A673 (cell line): ENCODE results near the gene HIP1R. TPM values are rescaled to one million over a fixed set of nuclear protein-coding genes. Genes with fewer than 3 reads are reported as not detected.

Experiments
- BruUV-seq: library from RNA; stranded (reverse); fragments of 400-500 nt; replicated peaks from 2 replicates; lab custom pipeline; 2021; lab: Mats Ljungman, UMichigan
- CTCF ChIA-PET: fragments of 300-600 bp; sonication (Branson Sonifier 250); formaldehyde crosslinking; loops from one replicate; lab custom pipeline; 2022; ENCODE audit warnings: antibody characterized with exemption; lab: Charles Lee
- POLR2A ChIA-PET: fragments of 300-600 bp; sonication (Branson Sonifier 250); formaldehyde crosslinking; loops from one replicate; lab custom pipeline; 2022; ENCODE audit warnings: antibody characterized with exemption; ENCODE audit not compliant: low non-redundant PET; lab: Charles Lee
- DNase-seq: peaks from one replicate; pipeline ENCODE4 v3.0.0-alpha.2; 2015; ENCODE audit warnings: low spot score
- H3K27ac ChIP-seq: fragments of 200-600 bp; sonication (generic); 2 replicates; pipeline ENCODE4 v1.5.1; 2016; ENCODE audit warnings: mixed run types, low read depth, mild to moderate bottlenecking, mixed read lengths, antibody characterized with exemption, low read length; ENCODE audit not compliant: poor library complexity, severe bottlenecking
- H3K27me3 ChIP-seq: fragments of 200-600 bp; sonication (generic); replicated peaks from 2 replicates; pipeline ENCODE4 v1.6.1; 2017; ENCODE audit warnings: mixed run types, low read depth, mild to moderate bottlenecking, mixed read lengths, antibody characterized with exemption, low read length; ENCODE audit not compliant: insufficient read depth, poor library complexity
- H3K36me3 ChIP-seq: fragments of 200-600 bp; sonication (generic); 2 replicates; pipeline ENCODE4 v1.6.1; 2016; ENCODE audit warnings: mixed run types, mild to moderate bottlenecking, mixed read lengths, antibody characterized with exemption, low read length; ENCODE audit not compliant: insufficient read depth, poor library complexity, severe bottlenecking
- H3K4me1 ChIP-seq: fragments of 200-600 bp; sonication (generic); 2 replicates; pipeline ENCODE4 v1.6.1; 2017; ENCODE audit warnings: mixed run types, mild to moderate bottlenecking, mixed read lengths, antibody characterized with exemption, low read length; ENCODE audit not compliant: insufficient read depth, poor library complexity, severe bottlenecking
- H3K4me3 ChIP-seq: fragments of 200-600 bp; sonication (generic); 2 replicates; pipeline ENCODE4 v1.5.1; 2016; ENCODE audit warnings: low read depth, mixed run types, mild to moderate bottlenecking, mixed read lengths, low read length; ENCODE audit not compliant: poor library complexity, severe bottlenecking
- H3K9me3 ChIP-seq: fragments of 200-600 bp; sonication (generic); 2 replicates; pipeline ENCODE4 v1.6.1; 2016; ENCODE audit warnings: mixed run types, low read depth, mild to moderate bottlenecking, mixed read lengths, antibody characterized with exemption, low read length; ENCODE audit not compliant: poor library complexity, severe bottlenecking
- EZH2 ChIP-seq: fragments of 200-600 bp; sonication (generic); IDR thresholded peaks from 2 replicates; pipeline ENCODE4 v1.6.1; 2017; ENCODE audit warnings: borderline replicate concordance, low read depth, mild to moderate bottlenecking, mixed read lengths, antibody characterized with exemption, low read length; ENCODE audit not compliant: poor library complexity, severe bottlenecking
- intact Hi-C: fragments of 100-400 bp; cut with micrococcal nuclease; formaldehyde crosslinking; loops from one replicate; pipeline ENCODE4 v1.10.0; 2022; ENCODE audit not compliant: unreplicated experiment
- total RNA-seq: library from RNA; stranded (reverse); gene quantifications from 2 replicates; pipeline ENCODE4 v1.2.3, GENCODE V29; 2021
- TF ChIP-seq, protein P1 (sequence below): fragments of 300-800, 200-600 bp; sonication (generic); conservative IDR thresholded peaks from 2 replicates; pipeline ENCODE4 v1.5.1; 2017; ENCODE audit warnings: low read depth, mild to moderate bottlenecking, antibody characterized with exemption, low read length, moderate library complexity, mixed read lengths

Gene HIP1R
- total RNA-seq, 1 experiment from 2014 or later: 30.4 TPM

DNA sequence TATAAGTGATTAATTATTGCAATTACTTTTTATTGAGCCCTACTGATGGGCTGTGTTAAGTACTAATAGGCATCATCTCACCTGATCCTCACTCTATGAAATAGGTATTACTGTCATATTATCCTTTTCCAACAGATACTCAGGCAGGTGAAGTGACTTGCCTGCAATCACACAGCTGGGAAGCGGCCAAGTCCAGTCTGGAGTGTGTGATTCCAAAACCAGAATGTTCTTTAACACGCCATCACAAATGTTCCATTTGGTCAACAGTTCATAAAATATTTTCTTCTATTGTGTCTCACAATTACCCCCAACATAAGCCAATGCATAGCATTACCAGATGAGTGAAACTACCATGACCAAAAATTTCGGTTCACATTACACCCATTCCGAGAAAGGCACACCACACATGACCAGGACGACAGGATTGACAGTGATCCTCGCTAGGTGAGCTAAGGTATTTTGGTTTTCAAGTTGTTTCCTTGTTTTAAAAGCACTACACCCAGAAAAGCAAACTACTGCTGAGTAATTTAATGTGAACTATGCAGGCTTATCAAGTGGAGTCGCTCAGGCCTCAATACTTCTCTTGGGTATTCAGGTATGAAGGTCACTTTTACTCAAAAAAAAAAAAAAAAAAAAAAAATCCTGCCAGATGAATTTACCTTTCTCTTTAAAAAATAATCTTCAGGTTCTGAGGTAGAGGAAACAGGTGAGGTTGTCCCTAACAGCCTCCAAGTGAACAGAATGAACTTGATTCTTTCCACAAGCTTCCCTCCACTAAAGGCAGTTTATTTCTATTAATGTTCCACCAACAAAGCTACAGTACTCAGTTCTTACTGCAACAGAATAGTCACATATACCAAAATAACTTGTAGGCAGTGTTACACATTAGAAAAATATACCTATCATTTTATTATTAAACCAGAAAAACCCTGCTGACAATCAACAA lies 58.2 kb downstream of the HIP1R start:
- H3K9me3 ChIP-seq: no peaks in the 10 kb centered on the region
- CTCF ChIA-PET: interaction anchor here (0.6 kb wide), 1 partner anchor 55 kb away, joined by 13 read pairs; no protein-coding TSS in a partner anchor
- TF ChIP-seq, protein P1, sequence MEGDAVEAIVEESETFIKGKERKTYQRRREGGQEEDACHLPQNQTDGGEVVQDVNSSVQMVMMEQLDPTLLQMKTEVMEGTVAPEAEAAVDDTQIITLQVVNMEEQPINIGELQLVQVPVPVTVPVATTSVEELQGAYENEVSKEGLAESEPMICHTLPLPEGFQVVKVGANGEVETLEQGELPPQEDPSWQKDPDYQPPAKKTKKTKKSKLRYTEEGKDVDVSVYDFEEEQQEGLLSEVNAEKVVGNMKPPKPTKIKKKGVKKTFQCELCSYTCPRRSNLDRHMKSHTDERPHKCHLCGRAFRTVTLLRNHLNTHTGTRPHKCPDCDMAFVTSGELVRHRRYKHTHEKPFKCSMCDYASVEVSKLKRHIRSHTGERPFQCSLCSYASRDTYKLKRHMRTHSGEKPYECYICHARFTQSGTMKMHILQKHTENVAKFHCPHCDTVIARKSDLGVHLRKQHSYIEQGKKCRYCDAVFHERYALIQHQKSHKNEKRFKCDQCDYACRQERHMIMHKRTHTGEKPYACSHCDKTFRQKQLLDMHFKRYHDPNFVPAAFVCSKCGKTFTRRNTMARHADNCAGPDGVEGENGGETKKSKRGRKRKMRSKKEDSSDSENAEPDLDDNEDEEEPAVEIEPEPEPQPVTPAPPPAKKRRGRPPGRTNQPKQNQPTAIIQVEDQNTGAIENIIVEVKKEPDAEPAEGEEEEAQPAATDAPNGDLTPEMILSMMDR: no peak
- no peak for TF ChIP-seq EZH2
- peaks cover 45% of the 10 kb centered on the region for H3K4me1 ChIP-seq
- intact Hi-C loops: no loop called here
- BruUV-seq: TSS peak; percentile 23
- DNase-seq: no peak
- H3K4me3 ChIP-seq: peak overlapping the region; percentile 72
- peak overlapping the region; percentile 93 for H3K27ac ChIP-seq
- no peaks in the 10 kb centered on the region for H3K27me3 ChIP-seq
- H3K36me3 ChIP-seq: no peaks in the 10 kb centered on the region
- POLR2A ChIA-PET: interaction anchor here (0.7 kb wide), 1 partner anchor 804 kb away, joined by 3 read pairs; no protein-coding TSS in a partner anchor

DNA sequence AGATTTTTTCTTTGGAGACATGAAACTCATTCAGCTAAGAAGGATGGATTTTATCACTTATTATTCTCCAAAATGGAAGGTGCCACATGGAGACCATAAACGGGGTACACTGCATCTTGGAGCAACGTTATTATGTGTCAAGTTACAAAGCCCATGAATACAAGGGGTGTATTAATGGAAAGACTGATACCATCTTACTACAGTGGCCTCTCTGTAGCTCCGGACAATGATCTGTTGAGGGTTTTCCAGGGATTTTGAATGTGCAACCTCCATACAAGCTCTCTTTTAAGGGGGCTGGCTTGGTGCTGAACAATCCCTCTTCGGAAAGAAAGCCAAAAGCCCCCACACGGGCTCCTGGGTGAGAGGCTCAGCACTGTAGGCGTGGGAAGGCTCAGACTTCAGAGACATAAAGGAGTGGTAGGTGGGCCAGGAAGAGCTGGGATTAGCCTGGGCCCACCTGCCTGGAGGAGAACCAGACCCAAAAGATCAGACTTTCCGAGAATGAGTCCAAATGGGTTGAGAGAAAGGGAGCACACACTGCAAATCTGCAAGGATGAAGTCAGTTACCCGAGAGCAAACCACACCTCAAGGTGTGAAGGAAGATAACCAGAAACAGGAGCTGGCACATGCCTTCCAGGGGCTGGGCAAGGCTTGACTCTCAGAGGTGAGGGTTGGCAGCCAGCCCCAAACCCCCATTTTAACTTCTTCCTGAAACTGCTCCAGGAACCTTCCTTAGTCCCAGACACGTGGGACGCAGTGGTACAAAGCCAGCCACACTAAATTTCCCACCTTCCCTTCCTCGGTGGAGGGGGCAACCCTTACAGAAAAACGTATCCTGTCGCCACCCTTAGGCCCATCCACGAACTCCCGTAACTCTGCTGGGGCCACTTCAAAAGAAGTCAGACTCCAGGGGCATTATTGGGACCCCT lies 59.2 kb downstream of the HIP1R start:
- intact Hi-C loops: no loop called here
- peak overlapping the region; percentile 72 for H3K4me3 ChIP-seq
- H3K4me1 ChIP-seq: peaks cover 38% of the 10 kb centered on the region
- no peaks in the 10 kb centered on the region for H3K36me3 ChIP-seq
- TF ChIP-seq EZH2: no peak
- TF ChIP-seq, protein P1: no peak
- no TSS peak for BruUV-seq
- H3K27me3 ChIP-seq: no peaks in the 10 kb centered on the region
- ChIA-PET POLR2A (interaction anchor here (0.7 kb wide), 1 partner anchor 803 kb away, joined by 3 read pairs; no protein-coding TSS in a partner anchor), CTCF (interaction anchor here (0.6 kb wide), 1 partner anchor 54 kb away, joined by 13 read pairs; no protein-coding TSS in a partner anchor)
- peak overlapping the region; percentile 93 for H3K27ac ChIP-seq
- H3K9me3 ChIP-seq: no peaks in the 10 kb centered on the region
- DNase-seq: no peak

DNA sequence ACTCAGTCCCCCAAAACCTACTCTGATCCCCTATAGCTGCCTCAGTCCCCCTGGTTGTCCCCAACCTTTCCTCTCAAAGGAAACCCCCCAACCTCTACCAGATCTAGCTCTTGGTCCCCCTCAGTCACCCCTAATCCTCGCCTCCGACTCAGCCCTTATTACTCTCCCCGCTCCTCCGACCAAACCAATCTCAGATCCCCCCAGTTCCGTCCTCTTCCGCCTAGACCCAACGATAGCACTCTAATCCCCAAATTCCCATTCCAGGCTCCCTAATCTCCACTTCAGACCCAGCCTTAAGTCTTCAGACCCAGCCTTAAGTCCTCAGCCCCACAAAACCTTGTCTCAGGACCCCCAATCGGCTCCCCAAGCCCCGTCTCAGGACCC lies 60.1 kb downstream of the HIP1R start:
- intact Hi-C loops: no loop called here
- TF ChIP-seq, protein P1: no peak
- TF ChIP-seq EZH2: no peak
- Histone ChIP-seq H3K4me3 (peak overlapping the region; percentile 72), H3K4me1 (peaks cover 38% of the 10 kb centered on the region), H3K27ac (peak overlapping the region; percentile 93), H3K36me3 (no peaks in the 10 kb centered on the region), H3K27me3 (no peaks in the 10 kb centered on the region), H3K9me3 (no peaks in the 10 kb centered on the region)
- BruUV-seq: no TSS peak
- no peak for DNase-seq
- POLR2A ChIA-PET: no interaction called here
- CTCF ChIA-PET: no interaction called here
